ENCODE results near the gene SLC47A2.

The SLC47A2 gene

DNA sequence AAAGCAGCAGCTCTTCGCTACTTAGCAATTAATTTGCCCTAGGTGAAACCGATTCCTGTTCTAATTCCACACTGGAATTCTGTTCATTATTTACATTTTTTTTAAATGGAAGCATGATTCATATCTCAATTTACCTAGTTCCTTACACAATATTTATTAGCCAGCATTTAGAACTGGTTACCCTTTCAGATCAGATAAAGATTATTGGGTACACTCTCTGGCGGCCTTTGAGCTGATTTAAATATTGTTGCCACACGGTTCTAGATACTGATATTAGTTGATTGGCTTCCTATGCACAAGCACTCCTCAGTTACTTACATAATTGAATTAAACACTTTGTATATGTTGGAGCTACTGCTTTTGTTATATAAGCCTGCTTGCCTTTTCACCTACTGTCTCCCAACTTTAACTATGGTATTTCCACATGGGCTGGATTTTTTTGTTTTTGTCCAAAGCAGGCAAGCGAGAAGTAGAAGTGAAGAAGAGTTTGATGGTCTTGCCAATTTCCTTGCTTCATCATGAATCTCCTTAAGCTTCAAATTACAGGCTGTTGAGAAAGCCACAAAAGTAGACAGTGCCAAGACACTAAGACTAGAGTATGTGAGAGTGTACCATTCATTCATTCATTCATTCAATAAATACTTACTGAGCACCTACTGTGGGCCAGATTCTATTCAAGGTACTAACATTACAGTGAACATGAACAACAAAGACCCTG lies 71.7 kb downstream of the SLC47A2 start:
- no peak for DNase-seq (ENCODE audit: low read depth)

DNA sequence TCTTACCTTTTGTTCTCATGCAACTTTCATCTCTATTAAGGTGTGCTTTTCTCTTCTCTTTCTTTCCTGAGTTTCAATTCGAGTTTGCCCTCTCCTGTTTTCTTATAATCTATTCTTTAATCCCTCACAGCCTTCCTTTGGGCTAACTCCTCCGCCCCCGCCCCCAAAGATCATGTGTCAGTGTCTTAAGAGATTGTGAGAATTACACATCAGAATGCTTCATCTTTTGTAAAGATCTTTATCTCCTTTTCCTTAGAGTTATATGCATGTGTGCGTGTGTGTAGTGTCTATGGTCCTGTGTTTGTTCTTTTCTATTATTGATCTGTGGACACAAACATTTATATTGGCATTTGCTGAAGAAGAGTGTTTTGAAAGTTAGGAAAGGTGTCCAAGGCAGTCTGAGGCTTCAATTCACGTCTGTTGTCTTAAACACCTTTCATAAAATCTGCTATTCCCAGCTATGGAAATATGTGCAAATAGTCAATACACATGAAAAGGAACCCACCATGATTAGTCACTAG lies 74.0 kb downstream of the SLC47A2 start:
- DNase-seq (ENCODE audit: low read depth), result no peak

DNA sequence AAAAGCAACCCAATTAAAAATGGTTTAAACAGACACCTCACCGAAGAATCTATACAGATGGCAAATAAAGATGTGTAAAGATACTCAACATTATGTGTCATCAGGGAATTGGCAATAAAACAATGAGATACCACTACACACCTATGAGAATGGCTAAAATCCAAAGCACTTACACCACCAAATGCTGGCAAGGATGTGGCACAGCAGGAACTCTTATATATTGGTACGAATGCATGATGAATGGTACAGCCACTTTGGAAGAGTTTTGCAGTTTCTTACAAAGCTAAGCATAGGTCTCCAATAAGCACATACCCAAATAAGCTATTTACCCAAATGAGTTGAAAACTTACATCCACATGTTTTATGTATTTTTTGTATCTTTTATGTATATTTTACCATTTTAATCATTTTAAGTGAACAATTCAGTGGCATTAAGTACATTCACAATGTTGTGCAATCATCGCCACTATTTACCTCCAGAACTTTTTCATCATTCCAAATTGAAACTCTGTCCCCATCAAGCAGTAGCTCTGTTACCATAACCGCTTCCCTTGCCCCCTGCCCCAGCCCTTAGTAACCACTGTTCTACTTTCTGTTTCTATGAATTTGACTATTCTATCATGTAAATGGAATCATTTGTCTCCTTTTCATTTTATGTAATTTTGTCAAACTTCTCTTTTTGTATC lies 74.6 kb downstream of the SLC47A2 start:
- no peak for DNase-seq (ENCODE audit: low read depth)

DNA sequence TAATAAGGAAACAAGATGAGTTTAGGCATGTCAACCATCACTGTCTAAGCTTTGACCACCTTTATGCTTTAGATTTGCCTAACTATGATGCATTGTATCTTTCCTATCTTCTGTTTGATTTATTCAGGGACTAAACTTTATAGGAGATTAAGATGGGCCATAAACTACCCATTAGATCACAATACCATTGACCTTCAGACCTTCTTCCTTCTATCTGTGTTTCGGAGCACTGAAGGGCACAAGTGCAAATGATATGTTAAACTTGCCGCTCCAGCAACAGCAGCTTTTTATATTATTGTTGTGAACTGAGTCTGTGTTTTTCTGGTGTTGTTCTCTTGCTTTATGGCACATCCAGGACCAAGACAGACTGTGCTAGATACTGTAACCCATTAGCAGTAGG lies 84.5 kb downstream of the SLC47A2 start:
- DNase-seq (ENCODE audit: low read depth), result no peak

DNA sequence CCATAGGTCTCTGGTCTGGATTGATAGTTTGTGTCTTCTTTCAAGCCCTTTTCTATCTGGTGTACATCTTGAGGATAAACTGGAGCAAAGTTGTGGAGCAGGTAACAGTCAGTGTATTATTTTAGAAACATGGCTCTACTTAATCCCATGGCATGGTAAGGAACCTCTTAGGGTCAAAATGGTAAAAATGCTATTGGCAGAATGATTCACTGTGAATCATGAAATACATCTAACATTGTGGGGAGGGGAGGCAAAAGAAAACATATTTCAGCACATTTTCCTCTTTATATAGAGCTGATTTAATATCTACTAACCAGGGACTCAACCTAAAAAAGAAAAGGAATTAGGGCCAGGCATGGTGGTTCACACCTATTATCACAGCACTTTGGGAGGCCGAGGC lies 85.7 kb downstream of the SLC47A2 start:
- no peak for DNase-seq (ENCODE audit: low read depth)

DNA sequence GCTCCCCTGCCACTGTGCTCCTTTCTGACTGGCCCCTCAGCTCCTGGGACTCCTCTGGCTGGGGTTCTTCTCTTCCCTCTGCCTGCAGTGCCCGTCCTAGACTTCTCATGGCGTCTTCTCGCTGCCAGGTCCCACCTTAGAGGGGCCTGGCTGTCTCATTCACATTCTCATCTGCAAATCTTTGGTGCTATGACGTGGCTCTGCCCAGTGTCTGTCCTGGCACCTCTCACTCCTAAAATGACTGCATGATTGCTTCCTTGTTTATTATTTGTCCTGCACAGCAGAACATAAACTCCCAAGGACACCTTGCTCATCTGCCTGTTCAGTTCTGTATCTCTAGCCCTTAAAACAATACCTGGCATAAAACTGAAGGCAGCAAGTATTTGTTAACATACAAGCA lies 86.3 kb downstream of the SLC47A2 start:
- DNase-seq (ENCODE audit: low read depth), result no peak

DNA sequence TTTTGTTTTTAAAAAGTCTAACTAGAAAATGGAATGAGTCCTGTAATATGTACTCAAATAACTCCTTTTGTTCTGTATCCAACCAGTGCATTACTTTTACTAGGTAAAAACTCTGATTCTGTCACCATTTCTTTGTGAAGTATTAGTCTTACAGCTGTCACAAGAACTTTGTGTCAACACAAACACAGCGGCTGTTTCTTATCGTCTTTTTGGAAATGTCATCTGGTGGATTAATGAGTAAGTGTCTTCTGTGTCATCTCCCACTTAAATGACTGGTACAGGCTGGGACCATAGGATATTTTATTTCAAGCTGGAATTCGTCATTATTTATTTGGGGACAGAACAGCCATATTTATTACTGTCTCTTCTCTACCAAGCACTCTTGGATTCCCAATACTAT lies 86.9 kb downstream of the SLC47A2 start:
- DNase-seq (ENCODE audit: low read depth), result no peak

All from HS-5 (cell line).